Measurements from ENCODE around the gene RASSF3. TPM values are rescaled to one million over a fixed set of nuclear protein-coding genes. Genes with fewer than 3 reads are reported as not detected.

Gene RASSF3
- total and polyA plus RNA-seq, 5 donors from 2014 or later: 5.5 to 158 (median 10.5) TPM

GRCh38 chr12:64696080-64696741, 85.9 kb downstream of the RASSF3 start:
- Mint-ChIP-seq H3K4me1 (peaks cover 52 to 80% (median 62%) of the 10 kb centered on the region in 4 donors), H3K9me3 (no peaks in the 10 kb centered on the region), H3K4me3 (peak overlapping the region; percentile 30 to 65 (median 40)), H3K36me3 (peaks cover 51% of the 10 kb centered on the region), H3K27ac (peak overlapping the region in 2 of 3 donors; percentile 62 to 64), H3K27me3 (no peaks in the 10 kb centered on the region)
- Histone ChIP-seq H3K4me1 (ENCODE audit: control insufficient read depth, insufficient read depth, low read length, poor library complexity, severe bottlenecking) (peaks cover 68% of the 10 kb centered on the region), H3K4me3 (ENCODE audit: low read depth, low read length) (peak overlapping the region; percentile 49), H3K27me3 (ENCODE audit: control insufficient read depth, insufficient read depth, low read length) (no peaks in the 10 kb centered on the region), H3K27ac (ENCODE audit: insufficient read depth, low read length, poor library complexity, severe bottlenecking) (peak overlapping the region; percentile 45), H3K36me3 (ENCODE audit: control insufficient read depth, insufficient read depth, low read length) (peaks cover 72% of the 10 kb centered on the region), H3K9me3 (ENCODE audit: control insufficient read depth in 2 of 2, low read length in 2 of 2) (no peaks in the 10 kb centered on the region)
- DNase-seq (no peak), ATAC-seq (ENCODE audit: low read depth in 2 of 2) (no peak)

DNA sequence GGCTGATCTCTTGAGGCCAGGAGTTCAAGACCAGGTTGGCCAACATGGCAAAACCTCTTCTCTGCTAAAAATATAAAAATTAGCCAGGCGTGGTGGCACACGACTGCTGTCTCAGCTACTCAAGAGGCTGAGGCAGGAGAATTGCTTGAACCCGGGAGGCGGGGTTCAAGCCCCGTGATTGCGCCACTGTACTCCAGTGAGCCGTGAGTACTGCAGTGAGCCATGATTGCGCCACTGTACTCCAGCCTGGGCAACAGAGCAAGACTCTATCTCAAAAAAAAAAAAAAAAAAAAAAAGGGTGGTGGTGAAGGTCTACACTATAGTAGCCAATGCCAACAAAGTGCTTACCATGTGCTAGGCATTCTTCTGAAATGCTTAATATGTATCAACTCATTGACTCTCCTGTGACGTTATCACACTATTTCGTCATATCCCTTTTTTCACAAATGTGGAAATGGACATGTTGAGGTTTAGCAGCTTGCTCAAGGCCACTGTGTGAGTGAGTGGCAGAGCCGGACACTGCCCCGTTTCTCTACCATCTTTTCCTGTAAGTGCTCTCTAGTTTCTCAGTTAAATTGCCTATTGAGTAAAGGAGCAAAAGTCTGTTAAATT, 89.3 kb downstream of the RASSF3 start:
- Histone ChIP-seq H3K4me1 (ENCODE audit: control insufficient read depth, insufficient read depth, low read length, poor library complexity, severe bottlenecking) (peaks cover 37% of the 10 kb centered on the region), H3K27ac (ENCODE audit: insufficient read depth, low read length, poor library complexity, severe bottlenecking) (no peak overlapping the region)
- peaks cover 37% of the 10 kb centered on the region for H3K36me3 Mint-ChIP-seq

GRCh38 chr12:64700532-64700931, 90.2 kb downstream of the RASSF3 start:
- Mint-ChIP-seq H3K9me3 (no peaks in the 10 kb centered on the region), H3K27ac (peak overlapping the region; percentile 70 to 90 (median 74)), H3K4me1 (peaks cover 36 to 61% (median 42%) of the 10 kb centered on the region in 4 donors), H3K4me3 (peak overlapping the region in 2 of 4 donors; percentile 54 to 74), H3K36me3 (peaks cover 31% of the 10 kb centered on the region), H3K27me3 (no peaks in the 10 kb centered on the region)
- Histone ChIP-seq H3K27ac (ENCODE audit: insufficient read depth, low read length, poor library complexity, severe bottlenecking) (peak overlapping the region; percentile 29), H3K27me3 (ENCODE audit: control insufficient read depth, insufficient read depth, low read length) (no peaks in the 10 kb centered on the region), H3K9me3 (ENCODE audit: control insufficient read depth in 2 of 2, low read length in 2 of 2) (no peaks in the 10 kb centered on the region), H3K4me3 (ENCODE audit: low read depth, low read length) (no peak overlapping the region), H3K36me3 (ENCODE audit: control insufficient read depth, insufficient read depth, low read length) (peaks cover 30% of the 10 kb centered on the region), H3K4me1 (ENCODE audit: control insufficient read depth, insufficient read depth, low read length, poor library complexity, severe bottlenecking) (peaks cover 28% of the 10 kb centered on the region)
- ATAC-seq (ENCODE audit: low read depth in 2 of 2) (no peak), DNase-seq (no peak)

More for the DNA sequence above, 89.3 kb downstream of the RASSF3 start:
- H3K36me3 ChIP-seq (ENCODE audit: control insufficient read depth, insufficient read depth, low read length): peaks cover 39% of the 10 kb centered on the region
- no peak for ATAC-seq (ENCODE audit: low read depth in 2 of 2)
- H3K4me3 ChIP-seq (ENCODE audit: low read depth, low read length): no peak overlapping the region
- H3K9me3 Mint-ChIP-seq: no peaks in the 10 kb centered on the region
- no peak for DNase-seq
- H3K27me3 Mint-ChIP-seq: no peaks in the 10 kb centered on the region
- no peaks in the 10 kb centered on the region for H3K27me3 ChIP-seq (ENCODE audit: control insufficient read depth, insufficient read depth, low read length)
- peaks cover 36 to 67% (median 48%) of the 10 kb centered on the region in 4 donors for H3K4me1 Mint-ChIP-seq
- peak overlapping the region in 2 of 3 donors; percentile 70 to 90 for H3K27ac Mint-ChIP-seq
- no peak overlapping the region for H3K4me3 Mint-ChIP-seq
- no peaks in the 10 kb centered on the region for H3K9me3 ChIP-seq (ENCODE audit: control insufficient read depth in 2 of 2, low read length in 2 of 2)

DNA sequence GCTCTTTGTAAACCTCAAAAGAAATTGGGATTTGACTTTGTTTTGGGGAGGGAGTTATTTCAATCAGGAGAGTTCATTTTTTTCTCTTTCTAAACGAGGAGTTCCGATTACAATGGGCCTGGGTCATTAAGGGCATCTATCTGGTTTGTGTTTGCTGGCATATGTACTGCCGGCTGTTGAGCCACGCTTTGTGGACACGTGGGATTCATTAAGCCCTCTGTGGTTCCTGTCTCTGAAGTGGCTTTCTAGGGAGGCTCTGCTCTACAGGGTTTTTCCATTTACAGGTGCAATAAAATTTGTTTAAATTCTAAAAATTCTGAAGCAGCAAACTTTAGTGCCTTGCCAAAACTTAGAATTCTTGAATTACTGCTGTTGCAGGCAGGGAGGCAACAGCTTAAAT, 91.0 kb downstream of the RASSF3 start:
- ATAC-seq (ENCODE audit: low read depth in 2 of 2): no peak
- no peak for DNase-seq
- peaks cover 35% of the 10 kb centered on the region for H3K36me3 Mint-ChIP-seq
- peaks cover 33 to 55% (median 37%) of the 10 kb centered on the region in 4 donors for H3K4me1 Mint-ChIP-seq
- H3K36me3 ChIP-seq (ENCODE audit: control insufficient read depth, insufficient read depth, low read length): peaks cover 23% of the 10 kb centered on the region
- no peaks in the 10 kb centered on the region for H3K27me3 ChIP-seq (ENCODE audit: control insufficient read depth, insufficient read depth, low read length)
- peak overlapping the region in 2 of 4 donors; percentile 3 to 74 for H3K4me3 Mint-ChIP-seq
- H3K4me1 ChIP-seq (ENCODE audit: control insufficient read depth, insufficient read depth, low read length, poor library complexity, severe bottlenecking): peaks cover 23% of the 10 kb centered on the region
- peak overlapping the region; percentile 29 for H3K27ac ChIP-seq (ENCODE audit: insufficient read depth, low read length, poor library complexity, severe bottlenecking)
- no peaks in the 10 kb centered on the region for H3K27me3 Mint-ChIP-seq
- H3K4me3 ChIP-seq (ENCODE audit: low read depth, low read length): peak overlapping the region; percentile 38
- no peaks in the 10 kb centered on the region for H3K9me3 ChIP-seq (ENCODE audit: control insufficient read depth in 2 of 2, low read length in 2 of 2)
- H3K27ac Mint-ChIP-seq: peak overlapping the region; percentile 70 to 90 (median 74)
- H3K9me3 Mint-ChIP-seq: no peaks in the 10 kb centered on the region

GRCh38 chr12:64706306-64706705, 96.0 kb downstream of the RASSF3 start:
- Mint-ChIP-seq H3K4me3 (no peak overlapping the region), H3K27me3 (no peaks in the 10 kb centered on the region), H3K27ac (peak overlapping the region in 2 of 3 donors; percentile 9 to 27), H3K4me1 (peaks cover 3 to 28% (median 12%) of the 10 kb centered on the region in 4 donors), H3K36me3 (peaks cover 26% of the 10 kb centered on the region), H3K9me3 (no peaks in the 10 kb centered on the region)
- ATAC-seq (ENCODE audit: low read depth in 2 of 2) (no peak), DNase-seq (no peak)
- H3K9me3 ChIP-seq (ENCODE audit: control insufficient read depth in 2 of 2, low read length in 2 of 2): no peaks in the 10 kb centered on the region
- no peaks in the 10 kb centered on the region for H3K27me3 ChIP-seq (ENCODE audit: control insufficient read depth, insufficient read depth, low read length)
- H3K27ac ChIP-seq (ENCODE audit: insufficient read depth, low read length, poor library complexity, severe bottlenecking): no peak overlapping the region
- H3K36me3 ChIP-seq (ENCODE audit: control insufficient read depth, insufficient read depth, low read length): peaks cover 6% of the 10 kb centered on the region
- peaks cover 1% of the 10 kb centered on the region for H3K4me1 ChIP-seq (ENCODE audit: control insufficient read depth, insufficient read depth, low read length, poor library complexity, severe bottlenecking)
- H3K4me3 ChIP-seq (ENCODE audit: low read depth, low read length): no peak overlapping the region

- no peak overlapping the region for H3K4me3 Mint-ChIP-seq
- Histone ChIP-seq H3K4me1 (ENCODE audit: control insufficient read depth, insufficient read depth, low read length, poor library complexity, severe bottlenecking) (no peaks in the 10 kb centered on the region), H3K9me3 (ENCODE audit: control insufficient read depth in 2 of 2, low read length in 2 of 2) (no peaks in the 10 kb centered on the region), H3K36me3 (ENCODE audit: control insufficient read depth, insufficient read depth, low read length) (peaks cover 7% of the 10 kb centered on the region), H3K27ac (ENCODE audit: insufficient read depth, low read length, poor library complexity, severe bottlenecking) (no peak overlapping the region), H3K4me3 (ENCODE audit: low read depth, low read length) (no peak overlapping the region), H3K27me3 (ENCODE audit: control insufficient read depth, insufficient read depth, low read length) (no peaks in the 10 kb centered on the region)
- H3K27me3 Mint-ChIP-seq: no peaks in the 10 kb centered on the region
- H3K9me3 Mint-ChIP-seq: no peaks in the 10 kb centered on the region
- H3K4me1 Mint-ChIP-seq: peaks cover 0 to 22% (median 9%) of the 10 kb centered on the region in 4 donors
- peaks cover 27% of the 10 kb centered on the region for H3K36me3 Mint-ChIP-seq
- peak overlapping the region in 1 of 3 donors; percentile 27 for H3K27ac Mint-ChIP-seq
- no peak for DNase-seq
- ATAC-seq (ENCODE audit: low read depth in 2 of 2): no peak
Observed at GRCh38 chr12:64706857-64707256, 96.6 kb downstream of the RASSF3 start.

DNA sequence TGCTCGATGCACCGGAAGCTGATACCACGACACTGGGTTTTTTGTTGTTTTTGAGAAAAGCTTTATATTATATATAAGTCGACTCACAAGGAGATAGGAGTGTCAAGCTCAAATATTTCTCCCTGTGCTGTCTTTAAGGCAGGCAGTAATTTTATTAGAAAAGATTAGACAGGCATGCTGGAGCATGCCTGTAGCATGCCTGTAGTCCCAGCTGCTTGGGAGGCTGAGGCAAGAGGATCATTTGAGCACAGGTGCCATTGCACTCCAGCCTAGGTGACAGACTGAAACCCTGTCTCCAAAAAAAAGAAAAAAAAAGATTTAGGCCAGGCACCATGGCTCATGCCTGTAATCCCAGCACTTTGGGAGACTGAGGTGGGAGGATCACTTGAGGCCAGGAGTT, 97.1 kb downstream of the RASSF3 start:
- H3K9me3 Mint-ChIP-seq: no peaks in the 10 kb centered on the region
- ATAC-seq (ENCODE audit: low read depth in 2 of 2) (no peak), DNase-seq (no peak)
- peak overlapping the region in 1 of 3 donors; percentile 27 for H3K27ac Mint-ChIP-seq
- no peak overlapping the region for H3K4me3 ChIP-seq (ENCODE audit: low read depth, low read length)
- peaks cover 0 to 17% (median 6%) of the 10 kb centered on the region in 4 donors for H3K4me1 Mint-ChIP-seq
- H3K27ac ChIP-seq (ENCODE audit: insufficient read depth, low read length, poor library complexity, severe bottlenecking): no peak overlapping the region
- no peak overlapping the region for H3K4me3 Mint-ChIP-seq
- no peaks in the 10 kb centered on the region for H3K4me1 ChIP-seq (ENCODE audit: control insufficient read depth, insufficient read depth, low read length, poor library complexity, severe bottlenecking)
- H3K36me3 ChIP-seq (ENCODE audit: control insufficient read depth, insufficient read depth, low read length): peaks cover 7% of the 10 kb centered on the region
- peaks cover 25% of the 10 kb centered on the region for H3K36me3 Mint-ChIP-seq
- H3K9me3 ChIP-seq (ENCODE audit: control insufficient read depth in 2 of 2, low read length in 2 of 2): no peaks in the 10 kb centered on the region
- H3K27me3 ChIP-seq (ENCODE audit: control insufficient read depth, insufficient read depth, low read length): no peaks in the 10 kb centered on the region
- no peaks in the 10 kb centered on the region for H3K27me3 Mint-ChIP-seq
